ENCODE data around the gene HOXD12.

HOXD12 gene

DNA sequence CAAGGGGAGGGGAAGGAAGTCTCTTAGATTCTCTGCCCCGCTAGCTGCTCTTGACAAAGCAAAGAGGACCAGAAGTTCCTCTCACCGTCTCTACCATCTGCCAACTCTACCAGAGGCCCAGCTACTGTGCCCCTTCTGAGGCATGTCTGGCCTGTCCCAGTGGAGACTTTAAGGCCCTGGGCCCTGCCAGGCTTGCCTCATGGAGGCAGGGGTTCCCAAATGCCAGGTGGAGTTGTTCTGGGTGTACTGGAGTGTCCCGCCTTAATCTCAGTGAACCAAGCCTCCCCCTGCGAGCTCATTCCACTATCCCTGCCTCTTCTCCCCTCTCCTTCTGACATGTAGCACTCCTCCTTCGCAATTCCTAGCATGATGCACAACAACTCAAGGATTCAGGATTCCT is 2.2 kb downstream of the HOXD12 start:
- no peak overlapping the region for H3K4ac ChIP-seq (ENCODE audit: low read depth, low read length)
- H3K27me3 ChIP-seq (ENCODE audit: insufficient read depth, low read length) = peaks cover 91% of the 10 kb centered on the region
- no peaks in the 10 kb centered on the region for H3K36me3 ChIP-seq (ENCODE audit: control insufficient read depth in 1 of 2, insufficient read depth in 2 of 2, low read length in 2 of 2)
- no peak for DNase-seq
- no peak overlapping the region for H2BK5ac ChIP-seq (ENCODE audit: low read depth, low read length, poor library complexity)
- no peak overlapping the region for H3K4me2 ChIP-seq (ENCODE audit: low read length)
- no peak overlapping the region for H3K23ac ChIP-seq (ENCODE audit: low read length)
- no peak overlapping the region for H3K4me3 ChIP-seq (ENCODE audit: low read depth, low read length)
- H3K4me1 ChIP-seq (ENCODE audit: control insufficient read depth in 1 of 2, insufficient read depth in 2 of 2, low read length in 2 of 2) = peaks cover 6 to 29% of the 10 kb centered on the region in 2 experiments
- H3K14ac ChIP-seq (ENCODE audit: low read length) = no peak overlapping the region
- H3K18ac ChIP-seq (ENCODE audit: low read length) = no peak overlapping the region
- no peak overlapping the region for H2BK12ac ChIP-seq (ENCODE audit: low read length)
- no CpG with 5 or more reads among the region's 5 CpGs for WGBS (ENCODE audit: extremely low coverage, insufficient coverage, insufficient read length)
- H4K12ac ChIP-seq (ENCODE audit: low read depth, low read length) = no peak overlapping the region
- H3K9me3 ChIP-seq (ENCODE audit: insufficient read depth, low read depth, low read length) = peaks cover 15% of the 10 kb centered on the region
- no peak overlapping the region for H2AFZ ChIP-seq (ENCODE audit: insufficient read depth, low read length, poor library complexity)
- H2BK120ac ChIP-seq (ENCODE audit: insufficient read depth, low read length, poor library complexity) = no peak overlapping the region
- no peak overlapping the region for H4K91ac ChIP-seq (ENCODE audit: low read depth, low read length)
- no peak overlapping the region for H3K9ac ChIP-seq (ENCODE audit: low read length)
- H2AK5ac ChIP-seq (ENCODE audit: low read length) = no peak overlapping the region
- H3K79me1 ChIP-seq (ENCODE audit: low read length) = peaks cover 4% of the 10 kb centered on the region
- no peaks in the 10 kb centered on the region for H3K79me2 ChIP-seq (ENCODE audit: control insufficient read depth, insufficient read depth, low read length, poor library complexity)
- no peak overlapping the region for H3K27ac ChIP-seq (ENCODE audit: low read depth, low read length)
- H4K8ac ChIP-seq (ENCODE audit: low read depth, low read length) = no peak overlapping the region

GRCh38 chr2:176102309-176102866 is 2.8 kb downstream of the HOXD12 start:
- H3K27me3 ChIP-seq (ENCODE audit: insufficient read depth, low read length) = peaks cover 91% of the 10 kb centered on the region
- no peak overlapping the region for H2BK5ac ChIP-seq (ENCODE audit: low read depth, low read length, poor library complexity)
- H3K18ac ChIP-seq (ENCODE audit: low read length) = no peak overlapping the region
- no peaks in the 10 kb centered on the region for H3K79me2 ChIP-seq (ENCODE audit: control insufficient read depth, insufficient read depth, low read length, poor library complexity)
- H3K9ac ChIP-seq (ENCODE audit: low read length) = no peak overlapping the region
- no peaks in the 10 kb centered on the region for H3K36me3 ChIP-seq (ENCODE audit: control insufficient read depth in 1 of 2, insufficient read depth in 2 of 2, low read length in 2 of 2)
- no peak overlapping the region for H3K14ac ChIP-seq (ENCODE audit: low read length)
- H4K91ac ChIP-seq (ENCODE audit: low read depth, low read length) = no peak overlapping the region
- no peak overlapping the region for H4K8ac ChIP-seq (ENCODE audit: low read depth, low read length)
- no peak overlapping the region for H3K4me3 ChIP-seq (ENCODE audit: low read depth, low read length)
- H4K12ac ChIP-seq (ENCODE audit: low read depth, low read length) = no peak overlapping the region
- no peak overlapping the region for H3K23ac ChIP-seq (ENCODE audit: low read length)
- no peak overlapping the region for H2AFZ ChIP-seq (ENCODE audit: insufficient read depth, low read length, poor library complexity)
- WGBS (ENCODE audit: extremely low coverage, insufficient coverage, insufficient read length) = no CpG with 5 or more reads among the region's 7 CpGs
- no peak overlapping the region for H3K4me2 ChIP-seq (ENCODE audit: low read length)
- no peak for DNase-seq
- no peak overlapping the region for H3K4ac ChIP-seq (ENCODE audit: low read depth, low read length)
- peaks cover 11 to 32% of the 10 kb centered on the region in 2 experiments for H3K4me1 ChIP-seq (ENCODE audit: control insufficient read depth in 1 of 2, insufficient read depth in 2 of 2, low read length in 2 of 2)
- no peak overlapping the region for H2AK5ac ChIP-seq (ENCODE audit: low read length)
- H2BK120ac ChIP-seq (ENCODE audit: insufficient read depth, low read length, poor library complexity) = no peak overlapping the region
- H2BK12ac ChIP-seq (ENCODE audit: low read length) = no peak overlapping the region
- H3K27ac ChIP-seq (ENCODE audit: low read depth, low read length) = no peak overlapping the region
- peaks cover 4% of the 10 kb centered on the region for H3K79me1 ChIP-seq (ENCODE audit: low read length)
- H3K9me3 ChIP-seq (ENCODE audit: insufficient read depth, low read depth, low read length) = peaks cover 16% of the 10 kb centered on the region

GRCh38 chr2:176103194-176103593 is 3.6 kb downstream of the HOXD12 start:
- peaks cover 4% of the 10 kb centered on the region for H3K79me1 ChIP-seq (ENCODE audit: low read length)
- no peaks in the 10 kb centered on the region for H3K36me3 ChIP-seq (ENCODE audit: control insufficient read depth in 1 of 2, insufficient read depth in 2 of 2, low read length in 2 of 2)
- H3K9me3 ChIP-seq (ENCODE audit: insufficient read depth, low read depth, low read length) = peaks cover 16% of the 10 kb centered on the region
- H2BK12ac ChIP-seq (ENCODE audit: low read length) = no peak overlapping the region
- peaks cover 91% of the 10 kb centered on the region for H3K27me3 ChIP-seq (ENCODE audit: insufficient read depth, low read length)
- no peak overlapping the region for H2AFZ ChIP-seq (ENCODE audit: insufficient read depth, low read length, poor library complexity)
- no peak overlapping the region for H3K18ac ChIP-seq (ENCODE audit: low read length)
- WGBS (ENCODE audit: extremely low coverage, insufficient coverage, insufficient read length) = no CpG with 5 or more reads among the region's 7 CpGs
- no peaks in the 10 kb centered on the region for H3K79me2 ChIP-seq (ENCODE audit: control insufficient read depth, insufficient read depth, low read length, poor library complexity)
- no peak overlapping the region for H3K4me2 ChIP-seq (ENCODE audit: low read length)
- no peak for DNase-seq
- no peak overlapping the region for H2BK120ac ChIP-seq (ENCODE audit: insufficient read depth, low read length, poor library complexity)
- no peak overlapping the region for H3K9ac ChIP-seq (ENCODE audit: low read length)
- no peak overlapping the region for H2BK5ac ChIP-seq (ENCODE audit: low read depth, low read length, poor library complexity)
- H4K8ac ChIP-seq (ENCODE audit: low read depth, low read length) = no peak overlapping the region
- no peak overlapping the region for H4K12ac ChIP-seq (ENCODE audit: low read depth, low read length)
- no peak overlapping the region for H3K4ac ChIP-seq (ENCODE audit: low read depth, low read length)
- H3K4me3 ChIP-seq (ENCODE audit: low read depth, low read length) = no peak overlapping the region
- H3K23ac ChIP-seq (ENCODE audit: low read length) = no peak overlapping the region
- no peak overlapping the region for H2AK5ac ChIP-seq (ENCODE audit: low read length)
- peaks cover 10 to 25% of the 10 kb centered on the region in 2 experiments for H3K4me1 ChIP-seq (ENCODE audit: control insufficient read depth in 1 of 2, insufficient read depth in 2 of 2, low read length in 2 of 2)
- no peak overlapping the region for H3K27ac ChIP-seq (ENCODE audit: low read depth, low read length)
- no peak overlapping the region for H4K91ac ChIP-seq (ENCODE audit: low read depth, low read length)
- no peak overlapping the region for H3K14ac ChIP-seq (ENCODE audit: low read length)

- peaks cover 91% of the 10 kb centered on the region for H3K27me3 ChIP-seq (ENCODE audit: insufficient read depth, low read length)
- H3K9me3 ChIP-seq (ENCODE audit: insufficient read depth, low read depth, low read length) = peaks cover 14% of the 10 kb centered on the region
- peaks cover 4% of the 10 kb centered on the region for H3K79me1 ChIP-seq (ENCODE audit: low read length)
- no peaks in the 10 kb centered on the region for H3K79me2 ChIP-seq (ENCODE audit: control insufficient read depth, insufficient read depth, low read length, poor library complexity)
- H2BK5ac ChIP-seq (ENCODE audit: low read depth, low read length, poor library complexity) = no peak overlapping the region
- H2AK5ac ChIP-seq (ENCODE audit: low read length) = no peak overlapping the region
- H3K9ac ChIP-seq (ENCODE audit: low read length) = no peak overlapping the region
- H4K8ac ChIP-seq (ENCODE audit: low read depth, low read length) = no peak overlapping the region
- no peak overlapping the region for H3K4me3 ChIP-seq (ENCODE audit: low read depth, low read length)
- no peak overlapping the region for H3K4ac ChIP-seq (ENCODE audit: low read depth, low read length)
- H3K36me3 ChIP-seq (ENCODE audit: control insufficient read depth in 1 of 2, insufficient read depth in 2 of 2, low read length in 2 of 2) = no peaks in the 10 kb centered on the region
- H3K27ac ChIP-seq (ENCODE audit: low read depth, low read length) = no peak overlapping the region
- H4K91ac ChIP-seq (ENCODE audit: low read depth, low read length) = no peak overlapping the region
- no peak overlapping the region for H2BK120ac ChIP-seq (ENCODE audit: insufficient read depth, low read length, poor library complexity)
- H4K12ac ChIP-seq (ENCODE audit: low read depth, low read length) = no peak overlapping the region
- no peak overlapping the region for H2BK12ac ChIP-seq (ENCODE audit: low read length)
- H3K4me2 ChIP-seq (ENCODE audit: low read length) = peak overlapping the region; percentile 42
- H3K18ac ChIP-seq (ENCODE audit: low read length) = no peak overlapping the region
- H2AFZ ChIP-seq (ENCODE audit: insufficient read depth, low read length, poor library complexity) = no peak overlapping the region
- no peak overlapping the region for H3K14ac ChIP-seq (ENCODE audit: low read length)
- WGBS (ENCODE audit: extremely low coverage, insufficient coverage, insufficient read length) = no CpG with 5 or more reads among the region's 17 CpGs
- DNase-seq = no peak
- H3K23ac ChIP-seq (ENCODE audit: low read length) = no peak overlapping the region
- peaks cover 10 to 19% of the 10 kb centered on the region in 2 experiments for H3K4me1 ChIP-seq (ENCODE audit: control insufficient read depth in 1 of 2, insufficient read depth in 2 of 2, low read length in 2 of 2)
Measured at GRCh38 chr2:176103742-176104315, 4.2 kb downstream of the HOXD12 start.
